Esophagus muscularis mucosa (tissue), 4 donors: Measurements from ENCODE around the gene HES4. TPM values are rescaled to one million over a fixed set of nuclear protein-coding genes. Genes with fewer than 3 reads are reported as not detected.

ENCODE experiments used
- DNase-seq: peaks from one replicate; pipeline ENCODE4 v3.0.0-alpha.2; 2017; ENCODE audit errors: extremely low spot score
- H3K27ac ChIP-seq, 4 donors: fragments of 200-600 bp; sonication (generic); replicated peaks in 1 of 4; 1 replicate in 3 of 4; 2 replicates in 1 of 4; pipeline ENCODE4 v1.5.1; 2016 to 2019; ENCODE audit warnings: mild to moderate bottlenecking in 1 of 4
- H3K27me3 ChIP-seq, 4 donors: fragments of 200-600 bp; sonication (generic); one replicate each; pipeline versions ENCODE4 v1.5.1 to v1.6.0; 2016 to 2019
- H3K36me3 ChIP-seq, 4 donors: fragments of 200-600 bp; sonication (generic); one replicate each; pipeline ENCODE4 v1.5.1; 2016 to 2019
- H3K4me1 ChIP-seq, 4 donors: fragments of 200-600 bp; sonication (generic); one replicate each; pipeline ENCODE4 v1.5.1; 2016 to 2019
- H3K4me3 ChIP-seq, 4 donors: fragments of 200-600 bp; sonication (generic); 1 replicate in 2 of 4; 2 replicates in 2 of 4; pipeline ENCODE4 v1.5.1; 2016 to 2019; ENCODE audit warnings: mild to moderate bottlenecking in 4 of 4, moderate library complexity in 1 of 4
- H3K9me3 ChIP-seq, 4 donors: fragments of 200-600 bp; sonication (generic); 1 replicate in 3 of 4; 2 replicates in 1 of 4; pipeline ENCODE4 v1.5.1; 2016 to 2019
- CTCF ChIP-seq, 3 experiments: fragments of 200-600 bp in 2 of 3; fragments of 450-650 bp in 1 of 3; sonication (generic) in 2 of 3; IDR thresholded peaks; one replicate each; pipeline ENCODE4 v1.5.1; 2017 to 2019; ENCODE audit warnings: antibody characterized with exemption in 3 of 3, mild to moderate bottlenecking in 2 of 3, moderate library complexity in 1 of 3
- EP300 ChIP-seq: sonication (generic); formaldehyde crosslinking; IDR thresholded peaks from one replicate; pipeline ENCODE4 v1.6.1; 2017; ENCODE audit warnings: antibody characterized with exemption
- POLR2A ChIP-seq: fragments of 450-650 bp; IDR thresholded peaks from one replicate; pipeline ENCODE4 v1.6.1; 2017; ENCODE audit warnings: antibody characterized with exemption, moderate library complexity, mild to moderate bottlenecking, low read depth
- POLR2AphosphoS5 ChIP-seq, 2 donors: sonication (generic); formaldehyde crosslinking; IDR thresholded peaks; one replicate each; pipeline ENCODE4 v1.6.1; 2017; ENCODE audit warnings: antibody characterized with exemption in 2 of 2
- WGBS: methylation state at CpG from one replicate; pipeline ENCODE4 v1.1.5; 2018; 5-methylcytosine and 5-hydroxymethylcytosine counted together
- intact Hi-C: fragments of 100-400 bp; cut with DNase I; formaldehyde crosslinking; loops from one replicate; pipeline ENCODE4 v1.15.1; 2023
- total RNA-seq, 4 donors: library from RNA; depleted of rRNA; stranded (reverse); fragments of >200 nt; gene quantifications; one replicate each; pipeline versions ENCODE4 v1.1.0 to v1.2.1, GENCODE V29; 2016

HES4 gene
- total RNA-seq, 4 donors from 2014 or later: 37.8 to 90.4 (median 65.0) TPM

GRCh38 chr1:1005774-1006304 is 5.9 kb upstream of the HES4 start:
- Histone ChIP-seq H3K4me3 (no peak overlapping the region), H3K36me3 (peaks cover 0 to 5% (median 0%) of the 10 kb centered on the region in 4 donors), H3K27me3 (peaks cover 0 to 42% (median 0%) of the 10 kb centered on the region in 4 donors), H3K27ac (no peak overlapping the region), H3K9me3 (no peaks in the 10 kb centered on the region), H3K4me1 (peaks cover 24 to 36% (median 31%) of the 10 kb centered on the region in 4 donors)
- 100% methylated on average over 1 of the region's 23 CpGs for WGBS
- intact Hi-C loops: no loop called here
- TF ChIP-seq POLR2A (no peak), CTCF (IDR thresholded peaks at IDR 0.05) (no peak), EP300 (no peak), POLR2AphosphoS5 (IDR thresholded peaks at IDR 0.05) (no peak)
- DNase-seq: no peak

GRCh38 chr1:1004780-1005697 is 5.1 kb upstream of the HES4 start:
- Histone ChIP-seq H3K36me3 (peaks cover 0 to 5% (median 0%) of the 10 kb centered on the region in 4 donors), H3K4me1 (peaks cover 29 to 43% (median 39%) of the 10 kb centered on the region in 4 donors), H3K9me3 (no peaks in the 10 kb centered on the region), H3K27me3 (peaks cover 0 to 47% (median 0%) of the 10 kb centered on the region in 4 donors), H3K4me3 (no peak overlapping the region), H3K27ac (no peak overlapping the region)
- WGBS: 23% methylated on average over 19 of the region's 21 CpGs
- no peak for DNase-seq
- TF ChIP-seq CTCF (IDR thresholded peaks at IDR 0.05) (no peak), EP300 (no peak), POLR2AphosphoS5 (IDR thresholded peaks at IDR 0.05) (no peak), POLR2A (no peak)
- intact Hi-C loops: no loop called here

- intact Hi-C loops: no loop called here
- Histone ChIP-seq H3K4me1 (peaks cover 29 to 49% (median 43%) of the 10 kb centered on the region in 4 donors), H3K36me3 (peaks cover 0 to 5% (median 0%) of the 10 kb centered on the region in 4 donors), H3K4me3 (no peak overlapping the region), H3K27ac (no peak overlapping the region), H3K9me3 (no peaks in the 10 kb centered on the region), H3K27me3 (peaks cover 0 to 53% (median 0%) of the 10 kb centered on the region in 4 donors)
- DNase-seq: no peak
- 27% methylated on average over 4 of the region's 7 CpGs for WGBS
- TF ChIP-seq POLR2A (no peak), POLR2AphosphoS5 (IDR thresholded peaks at IDR 0.05) (no peak), EP300 (no peak), CTCF (IDR thresholded peaks at IDR 0.05) (no peak)
These were observed 4.5 kb upstream of the HES4 start for GRCh38 chr1:1004420-1004779.

GRCh38 chr1:1003618-1004419 is 3.9 kb upstream of the HES4 start:
- TF ChIP-seq EP300 (no peak), CTCF (IDR thresholded peaks at IDR 0.05) (no peak), POLR2AphosphoS5 (IDR thresholded peaks at IDR 0.05) (no peak), POLR2A (no peak)
- Histone ChIP-seq H3K4me3 (no peak overlapping the region), H3K27ac (no peak overlapping the region), H3K36me3 (peaks cover 0 to 5% (median 0%) of the 10 kb centered on the region in 4 donors), H3K4me1 (peaks cover 29 to 55% (median 49%) of the 10 kb centered on the region in 4 donors), H3K27me3 (peaks cover 0 to 59% (median 0%) of the 10 kb centered on the region in 4 donors), H3K9me3 (no peaks in the 10 kb centered on the region)
- intact Hi-C loops: no loop called here
- 84% methylated on average over 6 of the region's 22 CpGs for WGBS
- DNase-seq: no peak
